Measurements from ENCODE around the gene PRR29. TPM values are rescaled to one million over a fixed set of nuclear protein-coding genes. Genes with fewer than 3 reads are reported as not detected.

Gene PRR29
- total RNA-seq, 4 donors from 2014 or later: 0.17 to 0.82 (median 0.57) TPM; not detected in 1

- TF ChIP-seq CTCF (IDR thresholded peaks at IDR 0.05; ENCODE audit: low read depth): no peak
These were observed 11.6 kb downstream of the PRR29 start for GRCh38 chr17:64009571-64010402.

- TF ChIP-seq CTCF (IDR thresholded peaks at IDR 0.05; ENCODE audit: low read depth): no peak
These were observed 17.3 kb downstream of the PRR29 start for GRCh38 chr17:64015447-64015846.

- no peak for TF ChIP-seq CTCF (IDR thresholded peaks at IDR 0.05; ENCODE audit: low read depth)
These were observed 18.2 kb downstream of the PRR29 start for GRCh38 chr17:64016231-64016784.

GRCh38 chr17:64016974-64017373, 18.8 kb downstream of the PRR29 start:
- TF ChIP-seq CTCF (IDR thresholded peaks at IDR 0.05; ENCODE audit: low read depth): no peak

GRCh38 chr17:64017381-64017980, 19.3 kb downstream of the PRR29 start:
- TF ChIP-seq CTCF (IDR thresholded peaks at IDR 0.05; ENCODE audit: low read depth): peak; percentile 41

- no peak for TF ChIP-seq CTCF (IDR thresholded peaks at IDR 0.05; ENCODE audit: low read depth)
These were observed 22.1 kb downstream of the PRR29 start, which contains the start of gene ICAM2 for GRCh38 chr17:64020056-64020766. Gene ICAM2 (minus strand): TSS chr17:64020633. CDS start chr17:64006691, 13,942 bp downstream.

Data from subcutaneous adipose tissue (tissue), 4 donors.